ENCODE results near the gene CDH23. TPM values are rescaled to one million over a fixed set of nuclear protein-coding genes. Genes with fewer than 3 reads are reported as not detected.

CDH23 gene
- total and polyA plus RNA-seq, 10 of the 15 experiments (the other 5 are each of a cell fraction or from before 2014, with no cell fraction given): 0.09 to 0.40 (median 0.15) TPM; not detected in 1

GRCh38 chr10:71783917-71784678 lies 387.4 kb downstream of the CDH23 start:
- no TSS peak for BruUV-seq (replicated peaks)
- ChIA-PET SMC1A (ENCODE audit: uncharacterized antibody, unreplicated experiment) (interaction anchor here (1.1 to 1.5 kb wide), 2 partner anchors 11 to 86 kb away, joined by 3 to 4 read pairs; partner anchors contain the start of gene VSIR), CTCF (no interaction called here), POLR2A (interaction anchor here (0.8 kb wide), 1 partner anchor 464 kb away, joined by 3 read pairs; no protein-coding TSS in a partner anchor), RAD21 (ENCODE audit: unreplicated experiment) (interaction anchor here (1.3 kb wide), 1 partner anchor 27 kb away, joined by 4 read pairs; no protein-coding TSS in a partner anchor)
- no peaks in the 10 kb centered on the region; a peak in 1 of 4 replicates for H3K27me3 ChIP-seq (replicated peaks in 1 of 2; ENCODE audit: control insufficient read depth in 2 of 2, insufficient read depth in 2 of 2, low read length in 1 of 2)
- no peaks in the 10 kb centered on the region for H3K36me3 ChIP-seq (ENCODE audit: control insufficient read depth in 2 of 2, insufficient read depth in 2 of 2, low read length in 1 of 2)
- TF ChIP-seq HDGF (IDR thresholded peaks at IDR 0.05) (no peak), ZNF207 (IDR thresholded peaks at IDR 0.05; ENCODE audit: borderline replicate concordance) (no peak), ZNF622 (IDR thresholded peaks at IDR 0.05) (no peak), PRDM15 (CRISPR knock-in tag; IDR thresholded peaks at IDR 0.05) (no peak), MTA3 (IDR thresholded peaks at IDR 0.05; ENCODE audit: borderline replicate concordance, low read length) (no peak), GATAD2B (conservative IDR thresholded peaks at IDR 0.05; ENCODE audit: low read depth) (no peak), NR2F1 (conservative IDR thresholded peaks at IDR 0.05) (no peak), FOXM1 (IDR thresholded peaks at IDR 0.05; ENCODE audit: low read depth, low read length) (no peak), ZNF384 (IDR thresholded peaks at IDR 0.05; ENCODE audit: borderline replicate concordance, low read depth, low read length) (no peak), SP1 (IDR thresholded peaks at IDR 0.05; ENCODE audit: low read depth, low read length) (no peak), E2F4 (IDR thresholded peaks at IDR 0.05; ENCODE audit: low read depth, low read length) (no peak), SMAD5 (IDR thresholded peaks at IDR 0.05; ENCODE audit: low read depth) (no peak), ZBTB4 (CRISPR knock-in tag; IDR thresholded peaks at IDR 0.05) (no peak), BRCA1 (IDR thresholded peaks at IDR 0.05; ENCODE audit: low read depth, low read length) (no peak), PML (IDR thresholded peaks at IDR 0.05; ENCODE audit: low read length) (no peak), ZZZ3 (IDR thresholded peaks at IDR 0.05; ENCODE audit: control insufficient read depth, insufficient read length, low read depth) (no peak), ATF7 (IDR thresholded peaks at IDR 0.05; ENCODE audit: low read depth) (no peak)
- no peaks in the 10 kb centered on the region for H4K20me1 ChIP-seq (ENCODE audit: control insufficient read depth, insufficient read depth)
- no peak for DNase-seq (ENCODE audit: low read depth, low spot score)
- FAIRE-seq: no peak
- H3K4me3 ChIP-seq: no peak overlapping the region
- WGBS (ENCODE audit: insufficient coverage, insufficient replicate concordance, low lambda C conversion rate, missing lambda C conversion rate): 47% methylated on average over 17 of the region's 17 CpGs
- no peak overlapping the region for H2AFZ ChIP-seq (ENCODE audit: control insufficient read depth, low read depth, low read length)
- no peaks in the 10 kb centered on the region for H3K9me3 ChIP-seq (replicated peaks; ENCODE audit: control insufficient read depth, insufficient read depth, low read length)
- intact Hi-C loops (cut with micrococcal nuclease; ENCODE audit: unreplicated experiment): no loop called here
- H3K27ac ChIP-seq (ENCODE audit: control insufficient read depth, insufficient read depth): no peak overlapping the region
- H3K9ac ChIP-seq (ENCODE audit: control insufficient read depth, insufficient read depth, low read length): no peak overlapping the region
- no peak for ATAC-seq
- H3K4me1 ChIP-seq (ENCODE audit: control insufficient read depth, insufficient read depth, low read length): peaks cover 15% of the 10 kb centered on the region
- H3K4me2 ChIP-seq (ENCODE audit: control insufficient read depth, insufficient read depth): no peak overlapping the region
- no peaks in the 10 kb centered on the region for H3K79me2 ChIP-seq (ENCODE audit: control insufficient read depth, insufficient read depth, low read length)
- in situ Hi-C loops (cut with MboI): no loop called here

All from GM12878 (cell line).